GM18505 (cell line): Measurements from ENCODE around the gene MYO7B.
A peak's percentile ranks its signal among the peaks of the same experiment; 100 is the strongest.

Source experiments
- ATAC-seq: cut with Tn5 transposase; IDR thresholded peaks from one replicate; pipeline ENCODE4 v1.9.1; 2021; ENCODE audit not compliant: unreplicated experiment
- POLR2A ChIP-seq: IDR thresholded peaks from 4 replicates; pipeline ENCODE4 v1.6.1; 2011; ENCODE audit warnings: borderline replicate concordance; ENCODE audit not compliant: insufficient read depth, insufficient read length; ENCODE audit errors: extremely low read depth

MYO7B gene

GRCh38 chr2:127641846-127642507 is 106.5 kb downstream of the MYO7B start:
- ATAC-seq = no peak

GRCh38 chr2:127642706-127643438 is 107.4 kb downstream of the MYO7B start:
- TF ChIP-seq POLR2A = no peak

More at GRCh38 chr2:127641846-127642507, 106.5 kb downstream of the MYO7B start:
- TF ChIP-seq POLR2A = no peak

GRCh38 chr2:127643439-127644065 is 108.1 kb downstream of the MYO7B start:
- ATAC-seq = no peak
- TF ChIP-seq POLR2A = no peak

More at GRCh38 chr2:127642706-127643438, 107.4 kb downstream of the MYO7B start:
- no peak for ATAC-seq

GRCh38 chr2:127644066-127645025 is 108.9 kb downstream of the MYO7B start:
- TF ChIP-seq POLR2A = no peak

GRCh38 chr2:127645026-127645394 is 109.5 kb downstream of the MYO7B start:
- TF ChIP-seq POLR2A = no peak
- ATAC-seq = no peak

More at GRCh38 chr2:127644066-127645025, 108.9 kb downstream of the MYO7B start:
- ATAC-seq = no peak

GRCh38 chr2:127645395-127646291 is 110.2 kb downstream of the MYO7B start, which contains the start of gene GPR17:
Gene GPR17, plus strand, starts transcription at chr2:127646153. Its CDS starts 4,583 bp downstream, at chr2:127650736.
- ATAC-seq = no peak
- no peak for TF ChIP-seq POLR2A

GRCh38 chr2:127646487-127647241 is 111.2 kb downstream of the MYO7B start:
- no peak for TF ChIP-seq POLR2A
- ATAC-seq = no peak

- ATAC-seq = no peak
- TF ChIP-seq POLR2A = no peak
These were observed 112.0 kb downstream of the MYO7B start for GRCh38 chr2:127647242-127648190.

GRCh38 chr2:127648321-127648720 is 112.8 kb downstream of the MYO7B start:
- TF ChIP-seq POLR2A = no peak

GRCh38 chr2:127649100-127649611 is 113.7 kb downstream of the MYO7B start:
- no peak for TF ChIP-seq POLR2A
- ATAC-seq = no peak

More at GRCh38 chr2:127648321-127648720, 112.8 kb downstream of the MYO7B start:
- no peak for ATAC-seq

GRCh38 chr2:127649684-127650040 is 114.2 kb downstream of the MYO7B start:
- peak; percentile 62 for ATAC-seq

More at GRCh38 chr2:127649684-127650040, 114.2 kb downstream of the MYO7B start:
- TF ChIP-seq POLR2A = no peak
